ENCODE measurements around the gene NOS3.

- TF ChIP-seq CTCF (IDR thresholded peaks at IDR 0.05; ENCODE audit: insufficient read depth, low read depth, low read length), result no peak
- no peak for TF ChIP-seq EZH2 (IDR thresholded peaks at IDR 0.05; ENCODE audit: insufficient read depth, low read length)
Observed at GRCh38 chr7:150997817-150998216, 7.0 kb downstream of the NOS3 start.

Measured in astrocyte (in vitro differentiated cells and primary cell).